Esophagus muscularis mucosa (tissue), 4 donors: ENCODE results near the gene TTC9. TPM values are rescaled to one million over a fixed set of nuclear protein-coding genes. Genes with fewer than 3 reads are reported as not detected.

Experiments
- DNase-seq: peaks from one replicate; pipeline ENCODE4 v3.0.0-alpha.2; 2017; ENCODE audit errors: extremely low spot score
- H3K27ac ChIP-seq, 4 donors: fragments of 200-600 bp; sonication (generic); replicated peaks in 1 of 4; 1 replicate in 3 of 4; 2 replicates in 1 of 4; pipeline ENCODE4 v1.5.1; 2016 to 2019; ENCODE audit warnings: mild to moderate bottlenecking in 1 of 4
- H3K27me3 ChIP-seq, 4 donors: fragments of 200-600 bp; sonication (generic); one replicate each; pipeline versions ENCODE4 v1.5.1 to v1.6.0; 2016 to 2019
- H3K36me3 ChIP-seq, 4 donors: fragments of 200-600 bp; sonication (generic); one replicate each; pipeline ENCODE4 v1.5.1; 2016 to 2019
- H3K4me1 ChIP-seq, 4 donors: fragments of 200-600 bp; sonication (generic); one replicate each; pipeline ENCODE4 v1.5.1; 2016 to 2019
- H3K4me3 ChIP-seq, 4 donors: fragments of 200-600 bp; sonication (generic); 1 replicate in 2 of 4; 2 replicates in 2 of 4; pipeline ENCODE4 v1.5.1; 2016 to 2019; ENCODE audit warnings: mild to moderate bottlenecking in 4 of 4, moderate library complexity in 1 of 4
- H3K9me3 ChIP-seq, 4 donors: fragments of 200-600 bp; sonication (generic); 1 replicate in 3 of 4; 2 replicates in 1 of 4; pipeline ENCODE4 v1.5.1; 2016 to 2019
- CTCF ChIP-seq, 3 experiments: fragments of 200-600 bp in 2 of 3; fragments of 450-650 bp in 1 of 3; sonication (generic) in 2 of 3; IDR thresholded peaks; one replicate each; pipeline ENCODE4 v1.5.1; 2017 to 2019; ENCODE audit warnings: antibody characterized with exemption in 3 of 3, mild to moderate bottlenecking in 2 of 3, moderate library complexity in 1 of 3
- EP300 ChIP-seq: sonication (generic); formaldehyde crosslinking; IDR thresholded peaks from one replicate; pipeline ENCODE4 v1.6.1; 2017; ENCODE audit warnings: antibody characterized with exemption
- POLR2A ChIP-seq: fragments of 450-650 bp; IDR thresholded peaks from one replicate; pipeline ENCODE4 v1.6.1; 2017; ENCODE audit warnings: antibody characterized with exemption, moderate library complexity, mild to moderate bottlenecking, low read depth
- POLR2AphosphoS5 ChIP-seq, 2 donors: sonication (generic); formaldehyde crosslinking; IDR thresholded peaks; one replicate each; pipeline ENCODE4 v1.6.1; 2017; ENCODE audit warnings: antibody characterized with exemption in 2 of 2
- WGBS: methylation state at CpG from one replicate; pipeline ENCODE4 v1.1.5; 2018; 5-methylcytosine and 5-hydroxymethylcytosine counted together
- intact Hi-C: fragments of 100-400 bp; cut with DNase I; formaldehyde crosslinking; loops from one replicate; pipeline ENCODE4 v1.15.1; 2023
- total RNA-seq, 4 donors: library from RNA; depleted of rRNA; stranded (reverse); fragments of >200 nt; gene quantifications; one replicate each; pipeline versions ENCODE4 v1.1.0 to v1.2.1, GENCODE V29; 2016

TTC9 gene
- total RNA-seq, 4 donors from 2014 or later = 0.99 to 3.4 (median 1.9) TPM

GRCh38 chr14:70665448-70666360 is 24.0 kb downstream of the TTC9 start:
- WGBS = 82% methylated on average over 8 of the region's 8 CpGs
- TF ChIP-seq POLR2A (no peak), POLR2AphosphoS5 (IDR thresholded peaks at IDR 0.05) (no peak), CTCF (IDR thresholded peaks at IDR 0.05) (no peak), EP300 (no peak)
- H3K27ac ChIP-seq = no peak overlapping the region

GRCh38 chr14:70666361-70666686 is 24.6 kb downstream of the TTC9 start:
- Histone ChIP-seq H3K27ac (no peak overlapping the region), H3K4me3 (no peak overlapping the region), H3K27me3 (no peaks in the 10 kb centered on the region), H3K4me1 (peaks cover 0 to 10% (median 9%) of the 10 kb centered on the region in 4 donors), H3K9me3 (no peaks in the 10 kb centered on the region), H3K36me3 (peaks cover 0 to 6% (median 0%) of the 10 kb centered on the region in 4 donors)
- DNase-seq = no peak
- TF ChIP-seq CTCF (IDR thresholded peaks at IDR 0.05) = no peak
- intact Hi-C loops = no loop called here
- WGBS = 83% methylated on average over 1 of the region's 1 CpG

More at GRCh38 chr14:70665448-70666360, 24.0 kb downstream of the TTC9 start:
- Histone ChIP-seq H3K4me3 (no peak overlapping the region), H3K4me1 (peaks cover 0 to 10% (median 9%) of the 10 kb centered on the region in 4 donors), H3K9me3 (no peaks in the 10 kb centered on the region), H3K36me3 (no peaks in the 10 kb centered on the region), H3K27me3 (no peaks in the 10 kb centered on the region)
- intact Hi-C loops = no loop called here
- DNase-seq = no peak

- TF ChIP-seq POLR2A = no peak
- TF ChIP-seq EP300 = no peak
- TF ChIP-seq POLR2AphosphoS5 (IDR thresholded peaks at IDR 0.05) = no peak
- TF ChIP-seq CTCF (IDR thresholded peaks at IDR 0.05) = no peak
- no peak overlapping the region for H3K27ac ChIP-seq
- H3K4me1 ChIP-seq = no peaks in the 10 kb centered on the region
- no peaks in the 10 kb centered on the region for H3K9me3 ChIP-seq
- peaks cover 0 to 9% (median 0%) of the 10 kb centered on the region in 4 donors for H3K36me3 ChIP-seq
- DNase-seq = no peak
- H3K4me3 ChIP-seq = no peak overlapping the region
- intact Hi-C loops = no loop called here
- 86% methylated on average over 15 of the region's 15 CpGs for WGBS
- no peaks in the 10 kb centered on the region for H3K27me3 ChIP-seq
These were observed 29.4 kb downstream of the TTC9 start for GRCh38 chr14:70670992-70671651.

- WGBS = 82% methylated on average over 11 of the region's 12 CpGs
- Histone ChIP-seq H3K27ac (no peak overlapping the region), H3K27me3 (no peaks in the 10 kb centered on the region), H3K4me1 (no peaks in the 10 kb centered on the region), H3K4me3 (no peak overlapping the region), H3K36me3 (peaks cover 0 to 9% (median 0%) of the 10 kb centered on the region in 4 donors), H3K9me3 (no peaks in the 10 kb centered on the region)
- TF ChIP-seq POLR2A (no peak), POLR2AphosphoS5 (IDR thresholded peaks at IDR 0.05) (no peak), EP300 (no peak), CTCF (IDR thresholded peaks at IDR 0.05) (no peak)
- no peak for DNase-seq
- intact Hi-C loops = no loop called here
These were observed 30.2 kb downstream of the TTC9 start for GRCh38 chr14:70671652-70672644.
